Left ventricle myocardium superior (tissue), 1 donor: ENCODE measurements around the gene HDAC4. TPM values are rescaled to one million over a fixed set of nuclear protein-coding genes. Genes with fewer than 3 reads are reported as not detected.
A peak's percentile ranks its signal among the peaks of the same experiment; 100 is the strongest.
"Not testable (repeated sequence)": the region's sequence is repeated elsewhere in the genome, so short reads cannot be mapped to it uniquely, and the experiment has no call there.

Experiments
- ATAC-seq: fragments of 200-7000 bp; cut with Tn5 transposase; one replicate; pipeline ENCODE4 v1.9.1; 2020; ENCODE audit warnings: mild to moderate bottlenecking, moderate library complexity
- DNase-seq: peaks from one replicate; pipeline ENCODE4 v3.0.0-alpha.2; 2020
- intact Hi-C: fragments of 100-400 bp; cut with micrococcal nuclease; formaldehyde crosslinking; loops from one replicate; pipeline ENCODE4 v1.11.0; 2022
- long read RNA-seq: library from polyadenylated mRNA; unstranded; transcript quantifications from one replicate; pipeline ENCODE4 v2.0.0, GENCODE V29; 2021
- total RNA-seq: library from RNA; stranded (reverse); fragmentation: NEBNext Ultra II Directional; extraction: Animal tissue kit (Norgen Biotek cat#: 25700); gene quantifications from one replicate; pipeline ENCODE4 v1.2.1, GENCODE V29; 2021
- donor health status: DM: no; HTN: yes; CAD: no; lungs with severe emphysema.

Gene HDAC4
- 25.6 TPM for total RNA-seq
- long read RNA-seq, full-length matches to known transcripts, result 1 of 30 reads
- long read RNA-seq, partial matches to known transcripts, result 6 of 30 reads
- long read RNA-seq, other reads (novel, unspliced or antisense), result 23 of 30 reads

DNA sequence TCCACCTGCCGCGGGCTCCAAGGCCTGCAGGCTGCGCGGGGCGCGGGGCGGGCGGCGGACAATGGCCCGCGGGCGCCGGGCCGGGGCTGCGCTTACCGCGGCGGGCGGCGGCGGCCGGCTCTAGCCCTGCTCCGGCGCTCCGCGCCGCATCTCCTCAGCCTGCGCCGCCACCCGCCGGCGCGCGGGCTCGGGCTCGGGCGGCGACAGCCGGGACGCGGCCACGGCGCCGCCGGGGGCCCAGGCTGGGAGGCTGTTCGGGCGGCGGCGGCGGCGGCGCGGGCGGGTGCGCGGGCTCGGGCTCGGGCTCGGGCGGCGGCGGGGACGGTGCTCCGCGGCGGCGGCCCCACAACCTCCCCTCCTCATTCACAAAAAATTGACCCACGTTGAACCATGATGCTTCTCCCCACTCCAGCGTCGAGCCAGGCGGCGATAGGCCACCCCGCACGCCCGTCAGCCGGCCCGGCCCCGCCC lies at the start of gene HDAC4:
HDAC4 (minus strand) TSS at position 425 of the 471 bp plus-strand sequence. CDS start 48,321 bp downstream, outside the sequence.
- ATAC-seq, result no peak

DNA sequence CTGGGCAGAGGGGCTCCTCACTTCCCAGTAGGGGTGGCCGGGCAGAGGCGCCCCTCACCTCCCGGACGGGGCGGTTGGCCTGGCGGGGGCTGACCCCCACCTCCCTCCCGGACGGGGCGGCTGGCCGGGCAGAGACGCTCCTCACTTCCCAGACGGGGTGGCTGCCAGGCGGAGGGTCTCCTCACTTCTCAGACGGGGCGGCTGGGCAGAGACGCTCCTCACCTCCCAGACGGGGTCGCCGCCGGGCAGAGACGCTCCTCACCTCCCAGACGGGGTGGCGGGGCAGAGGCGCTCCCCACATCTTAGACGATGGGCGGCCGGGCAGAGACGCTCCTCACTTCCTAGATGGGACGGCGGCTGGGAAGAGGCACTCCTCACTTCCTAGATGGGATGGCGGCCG lies 48.6 kb upstream of the HDAC4 start:
- DNase-seq, intact Hi-C loops, ATAC-seq: not testable (repeated sequence)

More for the DNA sequence above, at the start of gene HDAC4:
- DNase-seq, result no peak
- intact Hi-C loops, result loop anchor here (5.0 kb wide), 1 partner anchor 83 kb away; no protein-coding TSS in a partner anchor

GRCh38 chr2:239445771-239446524 lies 45.1 kb upstream of the HDAC4 start:
- DNase-seq (no peak), ATAC-seq (peak; percentile 71)
- intact Hi-C loops, result no loop called here

DNA sequence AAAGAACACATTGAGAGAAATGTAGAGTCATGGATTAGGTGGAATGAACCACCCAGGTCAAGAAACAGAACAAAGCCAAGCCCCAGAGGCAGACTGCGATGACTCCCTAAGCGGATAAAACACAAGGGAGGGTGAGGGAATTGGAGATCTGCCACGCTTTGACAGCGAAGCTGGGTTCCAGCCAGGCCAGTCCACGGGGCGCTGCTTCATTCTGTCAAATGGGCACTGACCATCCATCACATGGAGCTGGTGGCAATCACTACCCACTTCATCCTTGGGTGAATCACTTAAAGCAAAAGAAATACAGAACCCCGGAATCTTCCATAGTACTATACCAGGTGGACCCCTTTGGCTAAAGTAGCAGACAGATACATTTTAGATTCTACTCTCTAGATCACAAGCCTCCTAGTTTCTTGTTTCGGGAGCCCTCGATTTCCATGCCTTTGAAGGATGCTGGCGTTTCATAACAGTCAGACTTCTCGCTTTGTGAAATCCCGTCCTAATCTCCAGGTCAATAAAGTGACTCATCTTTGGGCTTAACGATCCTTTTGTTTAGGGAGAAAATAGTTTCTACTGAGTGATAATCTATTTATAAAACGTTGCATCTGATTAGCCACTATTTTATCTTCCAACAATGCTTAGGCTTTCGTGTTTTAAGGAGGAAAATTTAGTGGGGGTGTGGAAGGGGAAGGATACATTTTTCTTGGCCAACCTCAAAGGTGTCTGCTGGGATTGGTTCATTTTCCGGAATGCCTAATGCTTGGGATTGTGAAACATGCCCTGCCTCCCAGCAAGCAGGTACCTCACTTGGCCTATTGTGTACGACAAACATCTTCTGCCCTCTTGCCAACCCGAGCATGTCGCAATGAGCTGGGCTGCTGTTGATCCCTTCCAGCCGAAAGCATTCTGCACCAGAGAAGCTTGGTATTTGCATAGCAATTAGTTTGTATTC lies 44.1 kb upstream of the HDAC4 start:
- ATAC-seq (no peak), DNase-seq (no peak)
- intact Hi-C loops, result no loop called here

GRCh38 chr2:239443666-239444567 lies 43.1 kb upstream of the HDAC4 start:
- no peak for DNase-seq
- ATAC-seq, result no peak
- intact Hi-C loops, result no loop called here

DNA sequence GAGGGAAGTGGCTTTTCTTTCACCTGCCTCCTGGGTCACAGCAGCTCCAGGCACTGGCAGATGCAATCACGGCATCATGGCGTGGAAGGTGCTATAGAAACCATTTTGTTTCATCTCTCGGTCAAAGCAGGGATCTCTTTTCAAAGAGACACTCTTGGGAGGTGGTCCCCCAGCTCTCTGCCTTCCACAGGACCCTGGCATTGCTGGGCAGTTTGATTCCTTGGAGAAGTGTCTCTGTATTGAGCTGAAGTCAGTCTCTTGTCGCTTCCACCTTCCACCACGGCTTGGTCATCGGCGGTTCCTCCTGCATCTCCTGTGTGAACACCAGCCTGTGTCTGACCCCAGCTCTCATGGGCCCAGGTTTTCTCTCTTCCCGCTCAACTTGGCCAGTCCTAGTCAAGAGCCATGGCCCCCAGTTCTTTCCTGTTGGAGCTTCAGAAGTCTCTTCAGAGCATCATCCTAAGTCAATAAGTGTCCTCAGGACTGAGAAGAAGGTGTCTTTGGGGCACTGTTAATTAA lies 42.3 kb upstream of the HDAC4 start:
- intact Hi-C loops, result no loop called here
- no peak for ATAC-seq
- DNase-seq, result no peak

DNA sequence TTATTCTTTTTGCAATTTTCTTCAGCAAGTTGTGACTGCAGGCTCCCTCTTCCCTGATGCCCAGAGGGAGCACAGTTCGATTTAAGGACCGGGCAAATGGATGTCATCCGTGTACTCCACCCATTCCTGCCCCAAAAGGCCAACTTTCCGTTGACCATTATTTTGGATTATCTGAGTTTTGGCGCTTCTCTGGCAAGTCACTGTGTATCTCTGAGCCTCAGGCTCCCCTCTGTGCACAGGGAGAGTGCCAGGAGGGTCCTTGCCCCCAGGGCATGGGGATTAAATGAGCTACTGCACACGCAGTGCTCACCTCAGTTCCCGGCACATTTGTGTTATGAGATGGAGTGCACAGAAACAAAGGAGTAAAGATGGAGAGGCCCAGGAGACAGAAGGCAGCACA lies 41.4 kb upstream of the HDAC4 start:
- ATAC-seq (no peak), DNase-seq (no peak)
- intact Hi-C loops, result no loop called here

DNA sequence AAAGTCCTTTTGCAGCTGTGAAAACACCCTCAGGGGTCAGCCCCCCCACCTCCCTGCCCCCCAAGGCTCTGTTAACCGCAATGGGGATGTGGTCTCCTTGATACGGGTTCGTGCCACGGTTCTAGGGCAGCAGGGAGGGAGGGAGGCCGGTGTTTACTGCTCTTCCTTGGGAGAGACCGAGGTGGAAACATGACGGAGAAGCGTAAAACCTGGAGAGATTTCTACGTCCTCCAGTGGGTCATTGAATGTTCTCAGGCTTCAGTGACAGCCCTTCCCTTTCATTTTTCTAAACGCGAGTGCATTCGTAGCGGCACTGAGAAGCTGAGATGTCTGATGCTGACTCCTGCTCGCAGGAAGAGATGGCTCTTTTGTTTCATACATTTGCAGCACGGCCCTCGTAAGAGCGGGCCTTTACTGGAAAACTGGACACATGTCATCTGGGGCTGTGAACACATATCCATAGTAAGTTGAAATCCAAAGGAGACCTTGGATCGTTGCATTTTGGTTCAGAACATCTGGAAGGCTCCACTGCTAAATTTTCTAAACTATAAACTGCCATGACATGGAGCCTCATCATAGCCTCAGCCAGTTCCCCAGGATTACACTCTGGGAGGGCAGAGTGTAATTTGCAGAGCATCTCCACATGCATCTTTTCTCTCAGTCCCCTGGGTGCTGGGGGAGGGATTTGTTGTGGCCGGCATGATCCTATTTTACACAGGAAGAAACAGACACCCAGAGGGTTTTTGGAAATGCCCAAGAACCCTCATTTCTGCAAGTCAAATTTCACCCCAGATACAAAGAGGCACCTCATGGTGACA lies 40.6 kb upstream of the HDAC4 start:
- ATAC-seq, result no peak

GRCh38 chr2:239440511-239440959 lies 39.7 kb upstream of the HDAC4 start:
- DNase-seq (no peak), ATAC-seq (peak; percentile 43)
- intact Hi-C loops, result no loop called here

More for the DNA sequence above, 40.6 kb upstream of the HDAC4 start:
- intact Hi-C loops, result no loop called here
- DNase-seq, result no peak

- no peak for DNase-seq
- ATAC-seq, result no peak
- intact Hi-C loops, result no loop called here
Measured at GRCh38 chr2:239439754-239440315, 39.0 kb upstream of the HDAC4 start.

DNA sequence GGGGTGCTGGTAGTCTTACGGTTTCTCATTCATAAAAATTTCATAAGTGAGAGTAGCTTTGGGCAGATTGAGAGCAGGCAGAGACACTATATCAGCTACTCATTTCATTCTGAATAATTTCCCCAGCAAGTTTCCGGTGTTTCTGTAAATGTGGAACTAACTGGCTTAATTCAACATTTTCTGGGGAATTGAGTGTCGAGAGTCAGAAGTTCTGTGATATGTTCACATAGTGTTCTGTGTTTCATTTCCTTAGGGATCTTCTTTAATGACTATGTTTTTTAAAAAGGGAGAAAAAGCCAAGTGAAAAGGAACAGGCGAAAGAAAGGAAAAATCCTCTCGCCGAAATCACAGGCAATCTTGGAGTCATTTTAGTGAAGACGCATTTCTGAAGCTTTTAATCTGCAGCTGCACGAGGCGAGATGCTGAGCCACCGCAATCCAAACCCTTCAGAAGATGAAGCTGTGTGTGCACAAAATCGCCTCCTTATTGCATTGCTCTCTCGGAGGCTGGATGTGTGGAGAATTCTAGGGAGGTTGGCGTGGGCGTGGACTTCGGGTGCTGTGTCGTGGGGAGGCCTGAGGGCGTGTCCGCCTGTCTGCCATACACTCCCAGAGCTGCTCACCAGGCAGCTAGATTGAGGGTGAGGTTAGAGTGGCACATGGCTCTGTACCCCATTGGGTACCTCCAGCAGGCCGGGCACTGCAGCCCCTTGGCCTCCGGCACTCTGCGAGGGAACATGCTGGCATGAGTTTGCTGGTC lies 38.4 kb upstream of the HDAC4 start:
- intact Hi-C loops, result no loop called here
- peak; percentile 22 for ATAC-seq
- DNase-seq, result no peak

GRCh38 chr2:239438368-239438767 lies 37.5 kb upstream of the HDAC4 start:
- ATAC-seq, result no peak
- intact Hi-C loops, result no loop called here
- no peak for DNase-seq

GRCh38 chr2:239436669-239437335 lies 36.0 kb upstream of the HDAC4 start:
- intact Hi-C loops, result no loop called here

GRCh38 chr2:239436076-239436475 lies 35.3 kb upstream of the HDAC4 start:
- DNase-seq (no peak), ATAC-seq (no peak)
- intact Hi-C loops, result no loop called here

More at GRCh38 chr2:239436669-239437335, 36.0 kb upstream of the HDAC4 start:
- ATAC-seq (no peak), DNase-seq (no peak)

DNA sequence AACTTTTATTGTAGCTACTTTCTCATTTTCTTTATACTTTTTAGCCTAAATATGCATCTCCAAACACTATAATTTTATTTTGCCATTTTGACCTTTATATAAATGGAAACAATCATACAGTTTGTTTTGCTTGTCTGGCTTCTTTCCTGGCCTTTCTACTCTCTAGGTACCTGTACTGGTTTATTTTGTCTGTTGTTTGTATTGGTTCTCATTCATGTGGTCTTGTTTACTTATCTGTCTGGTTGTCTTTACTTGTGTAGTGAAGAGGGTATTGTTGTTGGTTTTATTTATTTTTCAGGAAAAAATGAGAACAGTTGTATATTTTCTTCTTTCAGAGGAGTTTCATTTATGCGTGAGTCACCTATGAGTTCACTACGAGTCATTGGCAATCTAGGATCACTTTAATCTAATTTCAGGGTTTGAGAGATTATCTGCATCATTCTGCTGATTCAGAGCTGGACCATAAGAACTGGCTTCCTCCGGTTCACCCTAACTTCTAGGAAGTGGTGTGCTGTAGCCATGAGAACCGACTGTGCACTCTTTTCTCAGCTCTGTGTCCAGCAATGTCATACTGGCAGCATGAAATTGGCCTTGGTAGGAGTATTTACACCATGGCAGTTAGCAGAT lies 33.1 kb upstream of the HDAC4 start:
- DNase-seq, result no peak
- no peak for ATAC-seq
- intact Hi-C loops, result no loop called here

DNA sequence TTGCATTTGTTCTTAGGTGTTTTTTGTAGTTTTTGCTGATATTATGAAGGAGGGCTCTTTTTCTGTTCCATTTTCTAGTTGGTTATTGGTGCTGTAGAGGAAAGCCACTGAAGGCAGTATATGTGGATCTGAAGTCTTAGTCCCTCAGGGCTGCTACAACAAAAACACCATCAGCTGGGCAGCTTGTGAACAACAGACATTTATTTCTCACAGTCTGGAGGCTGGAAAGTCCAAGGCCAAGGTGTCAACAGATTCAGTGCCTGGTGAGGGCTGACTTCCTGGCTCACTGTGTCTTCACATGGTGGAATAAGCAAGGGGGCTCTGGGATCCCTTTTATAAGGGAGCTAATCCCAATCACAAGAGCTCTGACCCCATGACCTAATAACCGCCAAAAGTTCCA lies 31.4 kb upstream of the HDAC4 start:
- intact Hi-C loops, result no loop called here

More for the DNA sequence above, 31.4 kb upstream of the HDAC4 start:
- no peak for ATAC-seq
- DNase-seq, result no peak
